Stimulated activated CD4-positive, alpha-beta T cell treated with anti-CD3 and anti-CD28 coated beads, Interleukin-15, amount 100 ng/mL, for 24 hours (primary cell): ENCODE data around the gene XYLT2.

Source experiments
- DNase-seq: peaks from one replicate; pipeline ENCODE4 v3.0.0-alpha.2; 2020

Gene XYLT2

GRCh38 chr17:50365649-50366393 is 19.9 kb downstream of the XYLT2 start:
- DNase-seq, result no peak

GRCh38 chr17:50367401-50367800 is 21.5 kb downstream of the XYLT2 start:
- no peak for DNase-seq

- no peak for DNase-seq
These were observed 24.1 kb downstream of the XYLT2 start for GRCh38 chr17:50370052-50370451.

- no peak for DNase-seq
These were observed 25.6 kb downstream of the XYLT2 start for GRCh38 chr17:50371526-50371925.

GRCh38 chr17:50372222-50372757 is 26.4 kb downstream of the XYLT2 start:
- DNase-seq, result no peak

- peak; percentile 88 for DNase-seq
These were observed 27.0 kb downstream of the XYLT2 start, which contains the start of the genes EME1 and MRPL27 for GRCh38 chr17:50372758-50373556. Gene EME1 (plus strand): TSS chr17:50373229. CDS start chr17:50375209, 1,980 bp downstream. Gene MRPL27 (minus strand): TSS chr17:50373184. CDS start chr17:50373170, 14 bp downstream.

GRCh38 chr17:50373705-50374104 is 27.8 kb downstream of the XYLT2 start:
- no peak for DNase-seq

GRCh38 chr17:50375858-50376538 is 30.1 kb downstream of the XYLT2 start:
- DNase-seq, result no peak

GRCh38 chr17:50379351-50380132 is 33.6 kb downstream of the XYLT2 start:
- DNase-seq, result no peak

GRCh38 chr17:50380369-50381259 is 34.7 kb downstream of the XYLT2 start:
- DNase-seq, result no peak

GRCh38 chr17:50381260-50381815 is 35.4 kb downstream of the XYLT2 start:
- no peak for DNase-seq

GRCh38 chr17:50381920-50382319 is 36.0 kb downstream of the XYLT2 start:
- no peak for DNase-seq

GRCh38 chr17:50382931-50383330 is 37.0 kb downstream of the XYLT2 start:
- DNase-seq, result no peak

- no peak for DNase-seq
These were observed 40.6 kb downstream of the XYLT2 start for GRCh38 chr17:50386510-50386909.

- DNase-seq, result no peak
These were observed 42.8 kb downstream of the XYLT2 start for GRCh38 chr17:50388728-50389127.

GRCh38 chr17:50389534-50389933 is 43.6 kb downstream of the XYLT2 start:
- no peak for DNase-seq

- DNase-seq, result no peak
These were observed 46.7 kb downstream of the XYLT2 start for GRCh38 chr17:50392621-50393020.

GRCh38 chr17:50393700-50394099 is 47.8 kb downstream of the XYLT2 start:
- no peak for DNase-seq

- no peak for DNase-seq
These were observed 48.8 kb downstream of the XYLT2 start for GRCh38 chr17:50394711-50395110.

- peak; percentile 31 for DNase-seq
These were observed 50.6 kb downstream of the XYLT2 start for GRCh38 chr17:50396261-50397110.
